Esophagus muscularis mucosa (tissue), 4 donors: Measurements from ENCODE around the gene NFIB. TPM values are rescaled to one million over a fixed set of nuclear protein-coding genes. Genes with fewer than 3 reads are reported as not detected.

ENCODE experiments used
- DNase-seq: peaks from one replicate; pipeline ENCODE4 v3.0.0-alpha.2; 2017; ENCODE audit errors: extremely low spot score
- H3K27ac ChIP-seq, 4 donors: fragments of 200-600 bp; sonication (generic); replicated peaks in 1 of 4; 1 replicate in 3 of 4; 2 replicates in 1 of 4; pipeline ENCODE4 v1.5.1; 2016 to 2019; ENCODE audit warnings: mild to moderate bottlenecking in 1 of 4
- H3K27me3 ChIP-seq, 4 donors: fragments of 200-600 bp; sonication (generic); one replicate each; pipeline versions ENCODE4 v1.5.1 to v1.6.0; 2016 to 2019
- H3K36me3 ChIP-seq, 4 donors: fragments of 200-600 bp; sonication (generic); one replicate each; pipeline ENCODE4 v1.5.1; 2016 to 2019
- H3K4me1 ChIP-seq, 4 donors: fragments of 200-600 bp; sonication (generic); one replicate each; pipeline ENCODE4 v1.5.1; 2016 to 2019
- H3K4me3 ChIP-seq, 4 donors: fragments of 200-600 bp; sonication (generic); 1 replicate in 2 of 4; 2 replicates in 2 of 4; pipeline ENCODE4 v1.5.1; 2016 to 2019; ENCODE audit warnings: mild to moderate bottlenecking in 4 of 4, moderate library complexity in 1 of 4
- H3K9me3 ChIP-seq, 4 donors: fragments of 200-600 bp; sonication (generic); 1 replicate in 3 of 4; 2 replicates in 1 of 4; pipeline ENCODE4 v1.5.1; 2016 to 2019
- CTCF ChIP-seq, 3 experiments: fragments of 200-600 bp in 2 of 3; fragments of 450-650 bp in 1 of 3; sonication (generic) in 2 of 3; IDR thresholded peaks; one replicate each; pipeline ENCODE4 v1.5.1; 2017 to 2019; ENCODE audit warnings: antibody characterized with exemption in 3 of 3, mild to moderate bottlenecking in 2 of 3, moderate library complexity in 1 of 3
- EP300 ChIP-seq: sonication (generic); formaldehyde crosslinking; IDR thresholded peaks from one replicate; pipeline ENCODE4 v1.6.1; 2017; ENCODE audit warnings: antibody characterized with exemption
- POLR2A ChIP-seq: fragments of 450-650 bp; IDR thresholded peaks from one replicate; pipeline ENCODE4 v1.6.1; 2017; ENCODE audit warnings: antibody characterized with exemption, moderate library complexity, mild to moderate bottlenecking, low read depth
- POLR2AphosphoS5 ChIP-seq, 2 donors: sonication (generic); formaldehyde crosslinking; IDR thresholded peaks; one replicate each; pipeline ENCODE4 v1.6.1; 2017; ENCODE audit warnings: antibody characterized with exemption in 2 of 2
- WGBS: methylation state at CpG from one replicate; pipeline ENCODE4 v1.1.5; 2018; 5-methylcytosine and 5-hydroxymethylcytosine counted together
- intact Hi-C: fragments of 100-400 bp; cut with DNase I; formaldehyde crosslinking; loops from one replicate; pipeline ENCODE4 v1.15.1; 2023
- total RNA-seq, 4 donors: library from RNA; depleted of rRNA; stranded (reverse); fragments of >200 nt; gene quantifications; one replicate each; pipeline versions ENCODE4 v1.1.0 to v1.2.1, GENCODE V29; 2016

The NFIB gene
- total RNA-seq, 4 donors from 2014 or later, result 38.1 to 64.4 (median 55.8) TPM

GRCh38 chr9:14203356-14204056 lies 110.4 kb downstream of the NFIB start:
- Histone ChIP-seq H3K36me3 (no peaks in the 10 kb centered on the region), H3K9me3 (no peaks in the 10 kb centered on the region), H3K27ac (peak overlapping the region; percentile 67 to 78 (median 72)), H3K27me3 (no peaks in the 10 kb centered on the region), H3K4me1 (peaks cover 59 to 86% (median 81%) of the 10 kb centered on the region in 4 donors), H3K4me3 (peak overlapping the region in 2 of 4 donors; percentile 21 to 38)
- intact Hi-C loops, result loop anchor here (5.0 kb wide), 1 partner anchor 119 kb away; no protein-coding TSS in a partner anchor
- WGBS, result 49% methylated on average over 12 of the region's 12 CpGs
- TF ChIP-seq POLR2AphosphoS5 (IDR thresholded peaks at IDR 0.05) (peak; percentile 39 to 48), EP300 (no peak)
- no peak for DNase-seq

GRCh38 chr9:14198841-14199455 lies 115.0 kb downstream of the NFIB start:
- TF ChIP-seq POLR2AphosphoS5 (IDR thresholded peaks at IDR 0.05) (peak; percentile 8 to 39), EP300 (no peak), POLR2A (no peak)
- Histone ChIP-seq H3K9me3 (no peaks in the 10 kb centered on the region), H3K27me3 (no peaks in the 10 kb centered on the region), H3K4me1 (peaks cover 63 to 88% (median 79%) of the 10 kb centered on the region in 4 donors), H3K36me3 (no peaks in the 10 kb centered on the region), H3K27ac (peak overlapping the region; percentile 64 to 76 (median 68)), H3K4me3 (peak overlapping the region in 2 of 4 donors; percentile 6 to 28)
- DNase-seq, result no peak
- WGBS, result 16% methylated on average over 6 of the region's 6 CpGs
- intact Hi-C loops, result no loop called here

- Histone ChIP-seq H3K4me1 (peaks cover 63 to 88% (median 79%) of the 10 kb centered on the region in 4 donors), H3K9me3 (no peaks in the 10 kb centered on the region), H3K27ac (peak overlapping the region; percentile 64 to 76 (median 68)), H3K36me3 (no peaks in the 10 kb centered on the region), H3K4me3 (peak overlapping the region in 1 of 4 donors; percentile 28), H3K27me3 (no peaks in the 10 kb centered on the region)
- no peak for DNase-seq
- intact Hi-C loops, result no loop called here
- 52% methylated on average over 11 of the region's 11 CpGs for WGBS
- no peak for TF ChIP-seq POLR2A
- no peak for TF ChIP-seq CTCF (IDR thresholded peaks at IDR 0.05)
- no peak for TF ChIP-seq POLR2AphosphoS5 (IDR thresholded peaks at IDR 0.05)
- no peak for TF ChIP-seq EP300
Measured at GRCh38 chr9:14198047-14198840, 115.7 kb downstream of the NFIB start.

- 78% methylated on average over 4 of the region's 4 CpGs for WGBS
- peak overlapping the region in 3 of 4 donors; percentile 64 to 76 (median 67) for H3K27ac ChIP-seq
- no peaks in the 10 kb centered on the region for H3K27me3 ChIP-seq
- H3K4me3 ChIP-seq, result no peak overlapping the region
- TF ChIP-seq POLR2A, result no peak
- TF ChIP-seq CTCF (IDR thresholded peaks at IDR 0.05), result no peak
- no peak for TF ChIP-seq EP300
- TF ChIP-seq POLR2AphosphoS5 (IDR thresholded peaks at IDR 0.05), result no peak
- no peak for DNase-seq
- peaks cover 59 to 88% (median 73%) of the 10 kb centered on the region in 4 donors for H3K4me1 ChIP-seq
- intact Hi-C loops, result no loop called here
- H3K9me3 ChIP-seq, result no peaks in the 10 kb centered on the region
- no peaks in the 10 kb centered on the region for H3K36me3 ChIP-seq
Measured at GRCh38 chr9:14197325-14197858, 116.5 kb downstream of the NFIB start.

- intact Hi-C loops, result no loop called here
- Histone ChIP-seq H3K36me3 (no peaks in the 10 kb centered on the region), H3K27ac (no peak overlapping the region), H3K4me1 (peaks cover 38 to 55% (median 47%) of the 10 kb centered on the region in 4 donors), H3K27me3 (no peaks in the 10 kb centered on the region), H3K4me3 (no peak overlapping the region), H3K9me3 (no peaks in the 10 kb centered on the region)
- DNase-seq, result no peak
- TF ChIP-seq EP300, result no peak
- TF ChIP-seq POLR2AphosphoS5 (IDR thresholded peaks at IDR 0.05), result no peak
- TF ChIP-seq POLR2A, result no peak
- no peak for TF ChIP-seq CTCF (IDR thresholded peaks at IDR 0.05)
- 66% methylated on average over 7 of the region's 7 CpGs for WGBS
Measured at GRCh38 chr9:14193328-14193990, 120.5 kb downstream of the NFIB start.
